ENCODE measurements around the gene TMCC1. TPM values are rescaled to one million over a fixed set of nuclear protein-coding genes. Genes with fewer than 3 reads are reported as not detected.

The TMCC1 gene
- total and polyA plus RNA-seq, 12 donors = 5.3 to 36.0 (median 27.2) TPM

DNA sequence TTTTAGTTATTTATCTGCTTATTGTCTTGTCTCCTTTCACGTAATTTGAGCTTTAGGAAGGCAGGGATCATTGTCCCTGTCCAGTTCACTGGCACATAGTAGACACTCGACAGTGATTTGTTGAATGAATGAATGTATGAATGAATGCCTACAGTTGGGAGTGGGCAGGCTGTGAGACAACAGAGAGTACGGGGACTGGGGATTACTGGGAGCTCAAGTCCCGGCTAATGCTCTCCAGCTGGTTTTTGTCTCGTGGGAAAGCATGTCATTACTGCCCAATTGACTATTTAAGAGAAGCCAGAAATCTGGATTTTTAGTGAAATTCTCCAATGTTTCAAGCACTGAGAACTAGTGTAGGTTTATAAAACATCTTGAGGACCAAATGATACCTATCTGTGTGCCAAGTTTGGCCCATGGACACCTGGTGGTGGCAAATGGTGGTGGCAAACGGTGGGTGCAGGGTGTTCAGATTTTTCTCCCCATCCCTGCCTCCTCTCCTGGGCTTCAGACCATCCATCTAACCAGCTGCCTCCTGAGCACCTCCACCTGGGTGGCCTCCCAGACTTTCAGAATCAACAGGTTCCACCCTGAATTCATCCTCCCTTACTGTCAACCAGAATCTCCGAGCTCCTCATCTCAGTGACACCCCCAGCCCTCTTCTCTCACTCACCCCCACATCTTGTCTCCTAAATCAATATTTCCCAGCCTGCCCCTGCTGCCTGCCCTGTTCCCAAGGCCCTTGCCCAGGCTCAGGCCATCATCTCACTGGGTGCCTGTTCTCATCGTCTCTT lies 44.8 kb upstream of the TMCC1 start:
- ATAC-seq = no peak
- no peak overlapping the region for H3K4me3 ChIP-seq
- H3K27ac ChIP-seq = no peak overlapping the region
- TF ChIP-seq, protein P1, sequence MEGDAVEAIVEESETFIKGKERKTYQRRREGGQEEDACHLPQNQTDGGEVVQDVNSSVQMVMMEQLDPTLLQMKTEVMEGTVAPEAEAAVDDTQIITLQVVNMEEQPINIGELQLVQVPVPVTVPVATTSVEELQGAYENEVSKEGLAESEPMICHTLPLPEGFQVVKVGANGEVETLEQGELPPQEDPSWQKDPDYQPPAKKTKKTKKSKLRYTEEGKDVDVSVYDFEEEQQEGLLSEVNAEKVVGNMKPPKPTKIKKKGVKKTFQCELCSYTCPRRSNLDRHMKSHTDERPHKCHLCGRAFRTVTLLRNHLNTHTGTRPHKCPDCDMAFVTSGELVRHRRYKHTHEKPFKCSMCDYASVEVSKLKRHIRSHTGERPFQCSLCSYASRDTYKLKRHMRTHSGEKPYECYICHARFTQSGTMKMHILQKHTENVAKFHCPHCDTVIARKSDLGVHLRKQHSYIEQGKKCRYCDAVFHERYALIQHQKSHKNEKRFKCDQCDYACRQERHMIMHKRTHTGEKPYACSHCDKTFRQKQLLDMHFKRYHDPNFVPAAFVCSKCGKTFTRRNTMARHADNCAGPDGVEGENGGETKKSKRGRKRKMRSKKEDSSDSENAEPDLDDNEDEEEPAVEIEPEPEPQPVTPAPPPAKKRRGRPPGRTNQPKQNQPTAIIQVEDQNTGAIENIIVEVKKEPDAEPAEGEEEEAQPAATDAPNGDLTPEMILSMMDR (IDR thresholded peaks at IDR 0.05) = peak in 1 of 9 donors; percentile 11
- H3K27me3 ChIP-seq = peaks cover 0 to 12% (median 0%) of the 10 kb centered on the region in 7 donors
- no peak for DNase-seq
- WGBS, 2 donors = 77 to 85% methylated on average over 8 of the region's 8 CpGs
- no peaks in the 10 kb centered on the region for H3K36me3 ChIP-seq
- no peaks in the 10 kb centered on the region for H3K9me3 ChIP-seq
- peaks cover 0 to 5% (median 0%) of the 10 kb centered on the region in 9 donors for H3K4me1 ChIP-seq
- intact Hi-C loops (cut with DNase I) = loop anchor here in 6 of 10 donors (10.0 kb wide), 6 partner anchors 104 to 554 kb away; no protein-coding TSS in a partner anchor

GRCh38 chr3:129937717-129938116 lies 44.2 kb upstream of the TMCC1 start:
- DNase-seq (no peak), ATAC-seq (no peak)
- Histone ChIP-seq H3K27me3 (peaks cover 0 to 9% (median 0%) of the 10 kb centered on the region in 7 donors), H3K4me3 (no peak overlapping the region), H3K27ac (no peak overlapping the region), H3K4me1 (peaks cover 0 to 5% (median 0%) of the 10 kb centered on the region in 9 donors), H3K36me3 (no peaks in the 10 kb centered on the region), H3K9me3 (no peaks in the 10 kb centered on the region)
- intact Hi-C loops (cut with DNase I) = loop anchor here in 6 of 10 donors (10.0 kb wide), 6 partner anchors 103 to 553 kb away; no protein-coding TSS in a partner anchor
- WGBS, 2 donors = 85 to 88% methylated on average over 9 of the region's 9 CpGs
- TF ChIP-seq, protein P1 (IDR thresholded peaks at IDR 0.05) = no peak

GRCh38 chr3:129936757-129937156 lies 43.2 kb upstream of the TMCC1 start:
- Histone ChIP-seq H3K27ac (peak overlapping the region in 4 of 10 donors; percentile 26 to 53 (median 43)), H3K4me3 (peak overlapping the region in 9 of 10 donors; percentile 8 to 55 (median 48)), H3K9me3 (peaks cover 0 to under 1% (median 0%) of the 10 kb centered on the region in 11 donors), H3K27me3 (peaks cover 0 to 5% (median 0%) of the 10 kb centered on the region in 7 donors), H3K4me1 (peaks cover 0 to 5% (median 0%) of the 10 kb centered on the region in 9 donors), H3K36me3 (no peaks in the 10 kb centered on the region)
- intact Hi-C loops (cut with DNase I) = loop anchor here in 6 of 10 donors (1.0 to 10.0 kb wide), 7 partner anchors 102 to 552 kb away; no protein-coding TSS in a partner anchor
- TF ChIP-seq, protein P1 (IDR thresholded peaks at IDR 0.05) = no peak
- DNase-seq = peak in 1 of 2 donors; percentile 17
- peak in 7 of 8 donors; percentile 45 to 70 (median 61) for ATAC-seq
- 44 to 57% methylated on average over 6 of the region's 6 CpGs for WGBS, 2 donors

- 25 to 30% methylated on average over 20 of the region's 20 CpGs for WGBS, 2 donors
- Histone ChIP-seq H3K27me3 (peaks cover 0 to 5% (median 0%) of the 10 kb centered on the region in 7 donors), H3K36me3 (no peaks in the 10 kb centered on the region), H3K27ac (no peak overlapping the region), H3K4me1 (peaks cover 0 to 5% (median 0%) of the 10 kb centered on the region in 9 donors), H3K9me3 (peaks cover 0 to 23% (median 7%) of the 10 kb centered on the region in 11 donors), H3K4me3 (peak overlapping the region in 5 of 10 donors; percentile 12 to 44 (median 32))
- intact Hi-C loops (cut with DNase I) = loop anchor here (1.0 to 10.0 kb wide), 15 partner anchors 100 to 550 kb away; no protein-coding TSS in a partner anchor
- no peak for DNase-seq
- TF ChIP-seq, protein P1 (IDR thresholded peaks at IDR 0.05) = peak; percentile 85 to 94 (median 92)
- ATAC-seq = peak in 6 of 8 donors; percentile 56 to 65 (median 61)
Measured at GRCh38 chr3:129934234-129935123, 41.0 kb upstream of the TMCC1 start.
